ENCODE measurements around the gene VAMP2. TPM values are rescaled to one million over a fixed set of nuclear protein-coding genes. Genes with fewer than 3 reads are reported as not detected.

Gene VAMP2
- total and polyA plus RNA-seq, 10 of the 15 experiments (the other 5 are each of a cell fraction or from before 2014, with no cell fraction given), result 3.0 to 35.2 (median 25.0) TPM

DNA sequence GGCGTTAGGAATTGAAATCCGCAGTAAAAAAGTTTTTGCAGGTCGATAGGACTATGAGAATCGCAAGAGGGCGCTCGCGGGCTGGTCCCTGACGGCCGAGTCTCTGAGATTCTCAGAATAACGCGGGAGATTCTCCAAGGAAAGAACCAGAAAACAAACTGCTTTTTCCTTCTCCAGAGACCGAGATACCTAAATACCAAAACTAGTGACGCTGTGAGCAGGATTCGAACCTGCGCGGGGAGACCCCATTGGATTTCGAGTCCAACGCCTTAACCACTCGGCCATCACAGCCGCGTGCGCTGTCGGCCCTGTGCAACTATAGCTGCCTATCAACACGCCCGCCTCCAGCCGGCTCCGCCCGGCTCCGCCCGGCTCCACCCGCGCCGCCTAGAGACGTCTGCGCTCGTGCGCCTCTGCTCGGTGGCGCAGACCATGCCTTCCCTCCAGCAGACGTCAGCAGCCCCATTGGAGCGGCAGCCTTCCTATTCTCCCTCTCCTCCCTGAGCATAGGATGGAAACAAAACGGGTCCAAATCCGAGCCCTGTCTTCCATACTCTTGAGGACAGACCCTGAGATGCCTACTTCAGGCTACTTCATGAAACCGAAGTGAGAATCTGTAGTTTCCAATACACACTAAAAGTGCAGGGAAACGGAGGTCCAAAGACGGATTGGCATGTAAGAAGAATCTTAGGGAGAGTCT is 23.9 kb downstream of the VAMP2 start (continued):
- TF ChIP-seq, protein P1, sequence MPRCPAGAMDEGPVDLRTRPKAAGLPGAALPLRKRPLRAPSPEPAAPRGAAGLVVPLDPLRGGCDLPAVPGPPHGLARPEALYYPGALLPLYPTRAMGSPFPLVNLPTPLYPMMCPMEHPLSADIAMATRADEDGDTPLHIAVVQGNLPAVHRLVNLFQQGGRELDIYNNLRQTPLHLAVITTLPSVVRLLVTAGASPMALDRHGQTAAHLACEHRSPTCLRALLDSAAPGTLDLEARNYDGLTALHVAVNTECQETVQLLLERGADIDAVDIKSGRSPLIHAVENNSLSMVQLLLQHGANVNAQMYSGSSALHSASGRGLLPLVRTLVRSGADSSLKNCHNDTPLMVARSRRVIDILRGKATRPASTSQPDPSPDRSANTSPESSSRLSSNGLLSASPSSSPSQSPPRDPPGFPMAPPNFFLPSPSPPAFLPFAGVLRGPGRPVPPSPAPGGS (IDR thresholded peaks at IDR 0.05; ENCODE audit: borderline replicate concordance, insufficient read depth, low read depth, low read length, poor library complexity, severe bottlenecking), result no peak
- TF ChIP-seq HCFC1 (IDR thresholded peaks at IDR 0.05; ENCODE audit: low read length) (peak; percentile 28; the same call in 1 of the 2 replicates), BHLHE40 (IDR thresholded peaks at IDR 0.05; ENCODE audit: borderline replicate concordance in 1 of 2, low read depth in 2 of 2, low read length in 1 of 2) (peak; percentile 79 to 96), CTCF (IDR thresholded peaks at IDR 0.05 in 2 of 3, conservative IDR thresholded peaks at IDR 0.05 in 1 of 3; ENCODE audit: control insufficient read depth in 2 of 3, extremely low read depth in 1 of 3, insufficient read depth in 1 of 3, low read depth in 3 of 3, low read length in 3 of 3) (peak; percentile 68 to 78 (median 76)), RUNX3 (IDR thresholded peaks at IDR 0.05; ENCODE audit: low read length) (peak; percentile 71; the same call in 1 of the 2 replicates), POLR2AphosphoS2 (IDR thresholded peaks at IDR 0.05; ENCODE audit: low read depth, low read length) (peak; percentile 21; the same call in 1 of the 2 replicates), WRNIP1 (IDR thresholded peaks at IDR 0.05; ENCODE audit: borderline replicate concordance, low read depth, low read length) (peak; percentile 82; the same call in 1 of the 2 replicates), ATF7 (IDR thresholded peaks at IDR 0.05; ENCODE audit: low read depth) (peak; percentile 48; the same call in 1 of the 2 replicates), IKZF2 (IDR thresholded peaks at IDR 0.05) (peak; percentile 84 to 85), BACH1 (IDR thresholded peaks at IDR 0.05; ENCODE audit: borderline replicate concordance) (peak; percentile 95), IRF4 (IDR thresholded peaks at IDR 0.05; ENCODE audit: low read depth, low read length) (0 out of 2 replicates have a peak, but pooled peaks have one; percentile 8), ZNF274 (IDR thresholded peaks at IDR 0.05; ENCODE audit: insufficient read depth, insufficient read length) (no peak), FOXK2 (IDR thresholded peaks at IDR 0.05) (peak; percentile 47; the same call in 1 of the 2 replicates), POU2F2 (IDR thresholded peaks at IDR 0.05; ENCODE audit: borderline replicate concordance, low read depth, low read length) (peak; percentile 76), TCF12 (IDR thresholded peaks at IDR 0.05; ENCODE audit: low read depth, low read length) (no peak), LARP7 (IDR thresholded peaks at IDR 0.05) (peak; percentile 79), TCF7 (IDR thresholded peaks at IDR 0.05; ENCODE audit: borderline replicate concordance) (peak; percentile 15; the same call in 1 of the 2 replicates), TCF3 (IDR thresholded peaks at IDR 0.05; ENCODE audit: borderline replicate concordance, insufficient read depth, low read depth, low read length) (no peak), ZNF622 (IDR thresholded peaks at IDR 0.05) (no peak), CUX1 (IDR thresholded peaks at IDR 0.05; ENCODE audit: insufficient replicate concordance, low read depth, low read length) (no peak), ASH2L (IDR thresholded peaks at IDR 0.05; ENCODE audit: borderline replicate concordance, low read depth) (no peak)

All from GM12878 (cell line).